Ascending aorta (tissue), 2 donors: ENCODE results near the gene FBXO36. TPM values are rescaled to one million over a fixed set of nuclear protein-coding genes. Genes with fewer than 3 reads are reported as not detected.

Source experiments
- DNase-seq, 2 donors: peaks; one replicate each; pipeline ENCODE4 v3.0.0-alpha.2; 2019; ENCODE audit warnings: low spot score in 2 of 2
- H3K27ac ChIP-seq, 2 donors: fragments of 200-600 bp; sonication (generic); one replicate each; pipeline ENCODE4 v1.5.1; 2016 to 2017; ENCODE audit warnings: mild to moderate bottlenecking in 1 of 2
- H3K27me3 ChIP-seq: fragments of 200-600 bp; sonication (generic); one replicate; pipeline ENCODE4 v1.5.1; 2017
- H3K36me3 ChIP-seq, 2 donors: fragments of 200-600 bp; sonication (generic); one replicate each; pipeline ENCODE4 v1.5.1; 2016
- H3K4me1 ChIP-seq, 2 donors: fragments of 200-600 bp; sonication (generic); one replicate each; pipeline ENCODE4 v1.5.1; 2016 to 2017; ENCODE audit warnings: mild to moderate bottlenecking in 1 of 2
- H3K4me3 ChIP-seq, 2 donors: fragments of 200-600 bp; sonication (generic); one replicate each; pipeline ENCODE4 v1.5.1; 2016 to 2017; ENCODE audit warnings: mild to moderate bottlenecking in 1 of 2
- H3K9me3 ChIP-seq, 2 donors: fragments of 200-600 bp; sonication (generic); one replicate each; pipeline ENCODE4 v1.5.1; 2016
- intact Hi-C: fragments of 100-400 bp; cut with DNase I; formaldehyde crosslinking; loops from one replicate; pipeline ENCODE4 v1.15.1; 2023
- total RNA-seq: library from RNA; depleted of rRNA; stranded (reverse); fragments of >200 nt; gene quantifications from one replicate; pipeline ENCODE4 v1.1.0, GENCODE V29; 2016
- TF ChIP-seq, protein P1 (sequence below), 3 experiments: fragments of 200-600 bp in 2 of 3; fragments of 450-650 bp in 1 of 3; sonication (generic) in 2 of 3; IDR thresholded peaks; one replicate each; pipeline ENCODE4 v1.5.1; 2016 to 2019; ENCODE audit warnings: antibody characterized with exemption in 3 of 3, mild to moderate bottlenecking in 1 of 3, moderate library complexity in 1 of 3

The FBXO36 gene, protein sequence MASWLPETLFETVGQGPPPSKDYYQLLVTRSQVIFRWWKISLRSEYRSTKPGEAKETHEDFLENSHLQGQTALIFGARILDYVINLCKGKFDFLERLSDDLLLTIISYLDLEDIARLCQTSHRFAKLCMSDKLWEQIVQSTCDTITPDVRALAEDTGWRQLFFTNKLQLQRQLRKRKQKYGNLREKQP
- total RNA-seq, result 1.6 TPM

DNA sequence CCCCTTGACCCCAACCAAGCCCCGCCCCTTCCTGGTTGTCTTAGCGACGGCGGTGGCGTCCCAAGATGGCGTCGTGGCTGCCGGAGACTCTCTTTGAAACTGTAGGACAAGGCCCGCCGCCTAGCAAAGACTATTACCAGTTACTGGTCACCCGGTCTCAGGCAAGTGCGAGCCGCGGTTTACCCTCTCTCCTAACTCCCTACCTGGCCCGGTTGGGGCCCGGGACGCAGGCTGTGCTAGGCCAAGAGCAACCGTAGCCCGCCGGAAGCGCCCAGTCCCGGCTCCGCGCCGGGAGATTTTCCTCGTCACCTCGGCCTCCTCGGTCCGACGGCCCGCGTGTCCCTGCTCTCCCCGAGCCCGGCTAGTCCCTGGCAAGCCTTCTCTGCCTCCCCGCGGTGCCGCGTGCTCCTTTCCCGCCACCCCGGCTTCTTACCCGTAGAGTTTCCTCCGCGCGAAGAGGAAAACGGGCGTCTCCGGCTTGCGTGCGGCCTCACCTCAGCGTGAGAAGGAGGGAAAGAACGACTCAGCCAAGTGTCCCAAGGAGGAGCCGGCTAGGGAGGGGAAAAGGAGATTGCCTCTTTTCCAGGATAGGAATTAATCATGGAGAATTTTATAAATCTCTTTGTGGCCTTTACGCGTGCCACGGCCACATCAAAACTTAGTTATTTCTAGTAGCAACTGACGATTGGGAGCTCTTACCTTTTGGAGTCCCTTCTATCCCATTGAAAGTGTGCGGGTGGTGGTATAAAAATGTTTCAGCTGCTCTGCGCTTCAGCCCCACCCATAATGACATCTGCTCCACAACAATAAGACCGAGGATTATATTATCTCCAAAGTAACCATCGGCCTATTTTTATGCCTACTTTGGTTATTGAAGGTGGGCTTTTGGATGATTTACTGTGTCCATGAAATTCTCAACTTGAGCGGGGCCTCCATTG lies at the start of gene FBXO36:
TSS of gene FBXO36 (plus strand) at position 55 of the 938 bp plus-strand sequence. CDS start at position 66, 11 bp downstream.
- intact Hi-C loops, result loop anchor here (2.0 to 5.0 kb wide), 2 partner anchors 122 to 495 kb away; partner anchors contain the start of gene SP100
- Histone ChIP-seq H3K4me3 (peak within 1 kb of the TSS; percentile 95 to 98), H3K4me1 (peaks cover 0 to 10% of the 10 kb centered on the region in 2 donors), H3K27ac (peak within 1 kb of the TSS; percentile 99), H3K27me3 (no peaks in the 10 kb centered on the region), H3K36me3 (peaks cover 0 to 1% of the 10 kb centered on the region in 2 donors), H3K9me3 (no peaks in the 10 kb centered on the region)
- TF ChIP-seq, protein P1, sequence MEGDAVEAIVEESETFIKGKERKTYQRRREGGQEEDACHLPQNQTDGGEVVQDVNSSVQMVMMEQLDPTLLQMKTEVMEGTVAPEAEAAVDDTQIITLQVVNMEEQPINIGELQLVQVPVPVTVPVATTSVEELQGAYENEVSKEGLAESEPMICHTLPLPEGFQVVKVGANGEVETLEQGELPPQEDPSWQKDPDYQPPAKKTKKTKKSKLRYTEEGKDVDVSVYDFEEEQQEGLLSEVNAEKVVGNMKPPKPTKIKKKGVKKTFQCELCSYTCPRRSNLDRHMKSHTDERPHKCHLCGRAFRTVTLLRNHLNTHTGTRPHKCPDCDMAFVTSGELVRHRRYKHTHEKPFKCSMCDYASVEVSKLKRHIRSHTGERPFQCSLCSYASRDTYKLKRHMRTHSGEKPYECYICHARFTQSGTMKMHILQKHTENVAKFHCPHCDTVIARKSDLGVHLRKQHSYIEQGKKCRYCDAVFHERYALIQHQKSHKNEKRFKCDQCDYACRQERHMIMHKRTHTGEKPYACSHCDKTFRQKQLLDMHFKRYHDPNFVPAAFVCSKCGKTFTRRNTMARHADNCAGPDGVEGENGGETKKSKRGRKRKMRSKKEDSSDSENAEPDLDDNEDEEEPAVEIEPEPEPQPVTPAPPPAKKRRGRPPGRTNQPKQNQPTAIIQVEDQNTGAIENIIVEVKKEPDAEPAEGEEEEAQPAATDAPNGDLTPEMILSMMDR (IDR thresholded peaks at IDR 0.05), result no peak
- DNase-seq, result peak; percentile 45 to 92

- intact Hi-C loops, result no loop called here
- DNase-seq, result no peak
- TF ChIP-seq, protein P1 (IDR thresholded peaks at IDR 0.05), result no peak
- Histone ChIP-seq H3K36me3 (peaks cover 9 to 12% of the 10 kb centered on the region in 2 donors), H3K4me3 (no peak overlapping the region), H3K27me3 (no peaks in the 10 kb centered on the region), H3K4me1 (no peaks in the 10 kb centered on the region), H3K27ac (no peak overlapping the region), H3K9me3 (no peaks in the 10 kb centered on the region)
Observed at GRCh38 chr2:229873123-229873581, 49.2 kb upstream of the FBXO36 start.

GRCh38 chr2:229874647-229875046 lies 47.7 kb upstream of the FBXO36 start:
- Histone ChIP-seq H3K27ac (no peak overlapping the region), H3K4me3 (no peak overlapping the region), H3K4me1 (no peaks in the 10 kb centered on the region), H3K9me3 (no peaks in the 10 kb centered on the region), H3K36me3 (peaks cover 21 to 27% of the 10 kb centered on the region in 2 donors), H3K27me3 (no peaks in the 10 kb centered on the region)
- TF ChIP-seq, protein P1 (IDR thresholded peaks at IDR 0.05), result no peak
- intact Hi-C loops, result no loop called here
- DNase-seq, result no peak

- intact Hi-C loops, result no loop called here
- peaks cover 23 to 34% of the 10 kb centered on the region in 2 donors for H3K36me3 ChIP-seq
Observed at GRCh38 chr2:229875549-229875948, 46.8 kb upstream of the FBXO36 start.

DNA sequence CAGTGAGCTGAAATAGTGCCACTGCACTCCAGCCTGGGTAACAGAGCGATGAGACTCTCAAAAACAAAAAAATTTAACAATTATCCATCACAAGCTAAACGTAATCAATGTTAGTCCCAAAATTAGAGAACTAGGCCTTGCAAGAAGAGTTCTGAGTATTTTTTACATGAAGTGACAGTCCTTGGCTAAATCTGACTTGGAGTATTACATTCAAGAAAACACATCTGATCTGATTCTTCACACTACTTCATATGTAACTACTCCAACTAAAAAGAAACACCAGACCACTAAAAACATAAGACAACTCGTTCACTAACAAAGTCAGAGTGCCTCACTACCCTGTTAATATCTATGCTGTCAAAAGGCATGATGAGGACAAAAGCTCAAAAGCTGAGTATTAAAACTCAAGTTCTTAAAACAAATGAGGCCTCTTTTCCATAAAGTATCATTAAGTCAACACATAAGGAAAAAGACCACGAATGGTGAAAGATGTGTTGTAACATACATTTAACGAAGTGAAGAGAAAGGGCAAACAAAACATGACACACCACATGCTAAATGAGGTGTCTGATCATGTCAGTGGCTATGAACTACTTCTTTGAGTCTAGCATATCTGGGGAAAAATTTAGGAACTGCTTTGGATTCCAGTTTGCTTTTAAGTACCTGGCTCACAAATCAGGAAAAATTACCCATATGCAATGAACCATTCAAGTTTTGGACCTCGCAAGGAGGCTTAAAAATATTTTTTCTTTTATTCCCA lies 42.9 kb upstream of the FBXO36 start:
- no peaks in the 10 kb centered on the region for H3K27me3 ChIP-seq

More at GRCh38 chr2:229875549-229875948, 46.8 kb upstream of the FBXO36 start:
- no peaks in the 10 kb centered on the region for H3K27me3 ChIP-seq
- no peaks in the 10 kb centered on the region for H3K4me1 ChIP-seq
- TF ChIP-seq, protein P1 (IDR thresholded peaks at IDR 0.05), result no peak
- no peak overlapping the region for H3K4me3 ChIP-seq
- H3K9me3 ChIP-seq, result no peaks in the 10 kb centered on the region
- no peak overlapping the region for H3K27ac ChIP-seq
- no peak for DNase-seq

More for the DNA sequence above, 42.9 kb upstream of the FBXO36 start:
- H3K36me3 ChIP-seq, result peaks cover 23 to 35% of the 10 kb centered on the region in 2 donors
- DNase-seq, result no peak
- H3K4me1 ChIP-seq, result no peaks in the 10 kb centered on the region
- TF ChIP-seq, protein P1 (IDR thresholded peaks at IDR 0.05), result no peak
- no peak overlapping the region for H3K4me3 ChIP-seq
- no peak overlapping the region for H3K27ac ChIP-seq
- intact Hi-C loops, result no loop called here
- H3K9me3 ChIP-seq, result no peaks in the 10 kb centered on the region
